EL (cell line): Measurements from ENCODE around the gene TNS3.

Experiments
- DNase-seq: peaks from one replicate; pipeline ENCODE4 v3.0.0-alpha.2; 2016

Gene TNS3

DNA sequence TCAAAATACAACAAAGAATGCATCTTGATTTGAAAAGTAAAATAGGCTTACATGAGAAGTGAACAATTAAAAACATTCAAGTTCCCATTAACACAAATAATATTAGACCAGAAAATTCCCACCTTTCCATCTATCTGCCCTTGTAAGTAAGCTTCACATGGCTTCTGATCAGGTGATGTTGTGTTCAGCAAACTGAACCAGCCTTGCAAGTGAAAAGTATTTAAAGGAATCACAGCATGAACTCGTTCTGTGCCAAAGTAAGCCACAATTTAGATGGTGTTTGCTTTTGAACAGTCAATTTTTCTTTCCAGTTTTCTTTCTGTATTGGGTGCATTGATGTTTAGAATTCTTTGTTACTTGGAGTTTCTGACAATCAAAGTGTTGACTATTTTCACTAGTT is 347.9 kb downstream of the TNS3 start:
- DNase-seq, result no peak

DNA sequence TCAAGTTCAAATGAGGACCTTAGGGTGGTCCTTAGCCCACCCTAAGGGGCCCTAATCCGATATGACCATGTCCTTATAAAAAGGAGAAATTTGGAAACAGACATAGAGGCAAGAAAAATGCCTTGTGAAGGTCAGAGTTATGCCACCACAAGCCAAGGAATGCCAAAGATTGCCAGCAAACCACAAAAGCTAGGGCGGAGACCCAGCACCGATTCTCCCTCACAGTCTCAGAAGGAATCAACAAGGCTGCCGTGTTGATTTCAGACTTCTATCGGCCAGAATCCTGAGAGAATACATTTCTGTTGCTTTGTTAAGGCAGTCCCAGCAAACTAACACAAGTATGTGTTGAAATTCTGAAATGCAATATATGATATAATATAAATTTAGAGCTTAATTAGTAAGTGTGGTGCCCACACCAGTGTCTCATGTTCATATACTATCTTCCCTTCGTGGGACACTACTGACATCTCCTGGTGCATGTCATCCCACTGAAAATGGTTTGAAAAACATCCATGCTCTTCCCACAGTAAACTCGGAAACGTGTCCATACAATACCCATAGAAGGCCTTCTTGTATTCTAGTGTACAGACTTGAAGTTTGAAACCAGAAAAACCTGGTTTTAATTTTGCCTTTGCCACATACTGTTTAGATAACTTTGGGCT is 349.0 kb downstream of the TNS3 start:
- DNase-seq, result peak; percentile 39

DNA sequence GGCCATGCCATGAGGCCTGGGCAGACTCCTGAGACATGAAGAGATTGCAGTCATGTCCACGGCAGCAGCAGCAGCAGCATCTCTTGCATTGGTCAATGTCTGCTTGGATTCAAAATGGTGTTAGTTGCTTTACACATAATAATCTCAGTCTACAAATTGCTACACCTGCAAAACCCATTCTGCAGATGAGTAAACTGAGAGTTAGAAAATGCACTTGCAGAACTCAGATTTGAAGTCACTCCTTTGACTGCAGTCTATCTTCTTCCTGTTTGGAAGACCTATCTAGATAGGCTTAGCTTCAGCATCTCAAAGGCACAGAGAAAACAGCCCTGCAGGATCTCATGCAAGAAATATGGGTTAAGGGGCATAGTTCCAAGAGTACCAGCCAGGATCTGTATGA is 350.3 kb downstream of the TNS3 start:
- no peak for DNase-seq

DNA sequence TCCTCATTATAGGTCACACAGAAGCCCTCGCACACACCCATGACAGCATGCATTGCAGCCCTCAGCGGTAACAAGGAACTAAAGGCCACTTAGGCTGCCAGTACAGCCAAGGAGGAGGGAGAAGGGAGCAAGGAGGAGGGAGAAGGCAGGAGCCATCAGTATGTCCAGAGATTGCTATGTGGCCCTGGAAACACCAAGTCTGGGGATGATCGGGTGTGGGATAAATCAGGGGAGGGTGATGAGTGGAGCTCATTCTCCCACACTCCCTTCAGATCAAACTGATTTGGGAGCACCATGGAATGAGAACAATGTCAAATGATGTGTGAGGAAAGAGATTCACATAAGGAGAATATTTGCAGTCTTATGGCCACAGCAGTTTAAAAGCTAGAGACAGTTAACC is 350.9 kb downstream of the TNS3 start:
- DNase-seq, result no peak

DNA sequence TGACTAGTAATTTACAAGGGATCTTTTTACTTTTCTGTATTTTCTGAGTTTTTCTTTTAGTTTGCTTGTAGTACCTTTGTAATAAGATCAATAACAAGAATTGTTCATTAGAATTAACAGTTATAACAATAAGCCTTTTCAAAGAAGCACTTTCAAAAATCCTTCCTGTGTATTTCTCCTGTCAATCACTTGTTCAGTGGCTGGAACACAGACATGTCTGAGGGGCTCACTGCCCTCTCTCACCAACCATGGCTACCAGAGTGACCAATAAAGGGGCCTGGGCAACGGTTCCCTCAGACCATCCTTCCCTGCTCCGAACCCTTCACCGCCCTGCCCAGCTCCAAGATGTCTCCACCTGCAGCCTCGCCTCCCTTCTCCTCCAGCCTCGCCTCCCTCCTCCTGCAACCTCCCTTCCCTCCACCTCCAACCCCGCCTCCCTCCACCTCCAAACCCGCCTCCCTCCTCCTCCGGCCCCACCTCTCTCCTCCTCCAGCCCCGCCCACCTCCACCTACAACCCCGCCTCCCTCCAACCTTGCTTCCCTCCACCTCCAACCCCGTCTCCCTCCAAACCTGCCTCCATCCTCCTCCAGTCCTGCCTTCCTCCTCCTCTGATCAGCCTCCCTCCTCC is 353.4 kb downstream of the TNS3 start:
- DNase-seq, result no peak

DNA sequence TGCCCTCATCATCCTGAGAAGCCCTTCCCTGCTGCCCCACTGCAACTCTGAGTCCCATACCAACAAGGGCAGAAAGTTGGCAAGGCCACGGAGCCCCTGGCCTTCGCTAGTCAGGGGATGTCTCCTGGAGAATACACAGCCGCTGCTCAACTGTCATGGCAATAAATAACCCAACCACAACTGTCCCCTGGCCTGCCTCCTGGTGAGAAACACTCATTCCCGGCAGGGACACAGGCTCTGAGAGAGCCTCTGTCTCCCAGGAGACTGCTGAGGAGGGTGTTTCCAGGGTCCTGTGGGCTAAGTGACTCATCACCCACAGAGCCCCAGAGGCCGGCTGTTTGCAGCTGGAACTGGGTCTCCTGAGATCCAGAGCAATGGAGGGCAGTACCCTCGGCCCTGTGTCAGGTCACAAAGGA is 354.1 kb downstream of the TNS3 start:
- DNase-seq, result peak; percentile 93

DNA sequence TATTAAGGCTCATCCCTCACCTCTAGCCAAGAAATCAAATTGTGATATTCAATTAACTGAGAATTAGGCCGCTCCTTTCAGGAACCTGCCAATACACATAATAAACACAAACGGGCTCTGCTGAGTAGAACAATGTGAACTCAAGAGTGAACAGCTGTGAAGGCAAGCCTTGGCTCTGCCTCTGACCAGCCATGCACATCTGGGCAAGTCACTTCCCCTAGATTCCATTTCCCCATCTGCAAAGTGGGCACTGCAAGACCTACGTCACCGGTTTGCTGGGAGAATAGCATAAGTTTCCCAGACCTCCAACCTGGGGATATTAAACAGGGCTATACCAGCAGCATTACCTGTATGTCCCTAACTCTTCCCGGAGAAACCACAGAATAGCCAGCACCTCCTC is 355.2 kb downstream of the TNS3 start:
- DNase-seq, result no peak

DNA sequence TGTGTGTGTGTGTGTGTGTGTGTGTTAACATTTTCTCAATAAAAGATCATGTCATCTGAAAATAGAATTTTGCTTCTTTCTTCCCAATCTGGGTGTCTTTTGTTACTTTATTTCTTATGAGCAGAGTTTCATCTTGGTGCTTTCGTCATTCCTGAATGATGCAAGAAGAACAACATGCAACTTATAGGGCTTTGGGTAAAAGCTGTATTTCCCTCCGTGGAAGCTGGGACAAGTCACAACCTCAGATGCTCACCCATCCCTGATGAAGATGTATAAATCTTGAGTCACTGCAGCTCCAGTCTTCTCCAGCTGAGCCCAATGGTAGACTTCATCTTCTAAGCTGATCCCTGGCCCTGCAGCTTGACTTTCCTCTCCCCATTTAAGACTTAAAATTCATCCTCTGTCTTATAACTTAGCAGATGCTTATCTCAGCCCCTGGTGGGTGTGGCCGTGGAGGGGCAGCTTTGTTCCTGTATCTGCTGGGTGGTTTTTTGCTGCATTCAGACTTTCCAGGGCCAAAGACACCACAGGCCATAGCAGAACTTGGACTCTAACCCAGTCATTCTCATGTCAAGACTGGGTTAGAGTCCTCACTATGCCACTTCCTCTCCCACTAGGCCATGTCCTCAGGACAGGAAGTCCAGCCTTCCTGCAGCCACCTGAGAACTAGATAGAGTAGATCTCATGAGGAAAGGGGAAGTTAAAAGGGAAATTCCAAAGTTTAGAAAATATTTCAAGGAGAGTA is 356.4 kb downstream of the TNS3 start:
- DNase-seq, result no peak
